Psoas muscle (tissue), 8 donors: ENCODE data around the gene C2CD2L. TPM values are rescaled to one million over a fixed set of nuclear protein-coding genes. Genes with fewer than 3 reads are reported as not detected.
A peak's percentile ranks its signal among the peaks of the same experiment; 100 is the strongest.

Experiments used
- ATAC-seq, 4 donors: fragments of 200-7000 bp; cut with Tn5 transposase; one replicate each; pipeline ENCODE4 v1.9.1; 2020; ENCODE audit warnings: moderate library complexity in 3 of 4, mild to moderate bottlenecking in 2 of 4
- DNase-seq, 2 donors: peaks; one replicate each; pipeline ENCODE4 v3.0.0-alpha.2; 2020
- H3K27ac ChIP-seq: fragments of 200-600 bp; one replicate; pipeline ENCODE4 v1.8.0; 2022
- H3K27me3 ChIP-seq, 3 donors: fragments of 200-600 bp in 1 of 3; one replicate each; pipeline versions ENCODE4 v1.6.1 to v1.8.0; 2013 to 2022; ENCODE audit warnings: low read length in 2 of 3, mild to moderate bottlenecking in 2 of 3, moderate library complexity in 1 of 3; ENCODE audit not compliant: insufficient read depth in 3 of 3
- H3K36me3 ChIP-seq, 2 donors: fragments of 200-600 bp in 1 of 2; one replicate each; pipeline versions ENCODE4 v1.6.1 to v1.8.0; 2013 to 2022; ENCODE audit warnings: low read depth in 1 of 2, mild to moderate bottlenecking in 1 of 2, moderate library complexity in 1 of 2; ENCODE audit not compliant: insufficient read depth in 1 of 2
- H3K4me1 ChIP-seq: fragments of 200-600 bp; one replicate; pipeline ENCODE4 v1.8.0; 2022
- H3K4me3 ChIP-seq: fragments of 200-600 bp; one replicate; pipeline ENCODE4 v1.8.0; 2022; ENCODE audit warnings: mild to moderate bottlenecking
- H3K9me3 ChIP-seq: fragments of 200-600 bp; one replicate; pipeline ENCODE4 v1.8.0; 2022
- CTCF ChIP-seq: fragments of 200-600 bp; IDR thresholded peaks from one replicate; pipeline ENCODE4 v1.8.0; 2022; ENCODE audit warnings: antibody characterized with exemption
- WGBS, 3 donors: extraction: QIAGEN DNeasy Blood & Tissue Kit; methylation state at CpG; one replicate each; pipeline versions ENCODE4 v1.1.6 to v1.1.7; 2013; 5-methylcytosine and 5-hydroxymethylcytosine counted together
- intact Hi-C, 2 donors: fragments of 100-400 bp; cut with DNase I; formaldehyde crosslinking; loops; one replicate each; pipeline versions ENCODE4 v1.11.0 to v1.14.2; 2022
- polyA plus RNA-seq, 3 donors: library from polyadenylated mRNA; stranded (reverse); fragments of 200-250 nt; gene quantifications; one replicate each; pipeline ENCODE4 v1.2.3, GENCODE V29; 2013
- total RNA-seq, 4 donors: library from RNA; stranded (reverse); fragmentation: NEBNext Ultra II Directional in 2 of 4; extraction: Animal tissue kit (Norgen Biotek cat#: 25700) in 2 of 4; gene quantifications; one replicate each; pipeline versions ENCODE4 v1.2.1 to v1.2.4, GENCODE V29; 2021 to 2023
- donor health status: healthy with polysubstance abuse.
- donor health status: DM: no; HTN: no; CAD: no; lungs with moderate emphysema.
- donor health status: Bipolar disorder and iron deficiency.
- donor health status: healthy.
- donor health status: DM: yes; HTN: yes; CAD: no.
- donor health status: DM: no; HTN: no; CAD: no.
- donor health status: DM: no; HTN: no; CAD: no.
- donor health status: DM: yes; HTN: yes; CAD: no.

The C2CD2L gene
- total and polyA plus RNA-seq, 7 donors = 10.9 to 28.7 (median 15.2) TPM

- Histone ChIP-seq H3K4me3 (no peak overlapping the region), H3K4me1 (no peaks in the 10 kb centered on the region), H3K36me3 (no peaks in the 10 kb centered on the region), H3K27me3 (no peaks in the 10 kb centered on the region), H3K27ac (no peak overlapping the region), H3K9me3 (no peaks in the 10 kb centered on the region)
- WGBS, 3 donors = 37 to 45% (median 38%) methylated on average over 8 of the region's 8 CpGs
- intact Hi-C loops = no loop called here
- no peak for DNase-seq
- no peak for TF ChIP-seq CTCF
- ATAC-seq = peak in 2 of 4 donors; percentile 50 to 59
Observed at GRCh38 chr11:119155733-119156492, 48.8 kb downstream of the C2CD2L start.

- Histone ChIP-seq H3K9me3 (no peaks in the 10 kb centered on the region), H3K36me3 (no peaks in the 10 kb centered on the region), H3K27ac (no peak overlapping the region), H3K27me3 (no peaks in the 10 kb centered on the region), H3K4me1 (no peaks in the 10 kb centered on the region), H3K4me3 (no peak overlapping the region)
- no peak for DNase-seq
- no peak for TF ChIP-seq CTCF
- no peak for ATAC-seq
- intact Hi-C loops = no loop called here
- WGBS, 3 donors = 86 to 91% (median 87%) methylated on average over 10 of the region's 10 CpGs
Observed at GRCh38 chr11:119156496-119156895, 49.4 kb downstream of the C2CD2L start.

- no peaks in the 10 kb centered on the region for H3K4me1 ChIP-seq
- no peaks in the 10 kb centered on the region for H3K36me3 ChIP-seq
- no peak overlapping the region for H3K4me3 ChIP-seq
- no peak for TF ChIP-seq CTCF
- no peak overlapping the region for H3K27ac ChIP-seq
- intact Hi-C loops = no loop called here
- no peaks in the 10 kb centered on the region for H3K27me3 ChIP-seq
- DNase-seq (no peak), ATAC-seq (no peak)
- H3K9me3 ChIP-seq = no peaks in the 10 kb centered on the region
- WGBS, 3 donors = 48 to 61% (median 58%) methylated on average over 3 of the region's 3 CpGs
Observed at GRCh38 chr11:119157063-119157462, 49.9 kb downstream of the C2CD2L start.

GRCh38 chr11:119158467-119158866 lies 51.3 kb downstream of the C2CD2L start:
- DNase-seq (no peak), ATAC-seq (no peak)
- Histone ChIP-seq H3K36me3 (no peaks in the 10 kb centered on the region), H3K4me1 (no peaks in the 10 kb centered on the region), H3K27me3 (no peaks in the 10 kb centered on the region), H3K4me3 (no peak overlapping the region), H3K27ac (no peak overlapping the region), H3K9me3 (no peaks in the 10 kb centered on the region)
- no peak for TF ChIP-seq CTCF
- 92 to 95% (median 94%) methylated on average over 13 of the region's 13 CpGs for WGBS, 3 donors
- intact Hi-C loops = no loop called here

- no peak for TF ChIP-seq CTCF
- DNase-seq (no peak), ATAC-seq (no peak)
- intact Hi-C loops = loop anchor here in 1 of 2 donors (10.0 kb wide), 1 partner anchor 315 kb away; no protein-coding TSS in a partner anchor
- Histone ChIP-seq H3K4me1 (no peaks in the 10 kb centered on the region), H3K27ac (no peak overlapping the region), H3K27me3 (no peaks in the 10 kb centered on the region), H3K4me3 (no peak overlapping the region), H3K36me3 (no peaks in the 10 kb centered on the region), H3K9me3 (no peaks in the 10 kb centered on the region)
- WGBS, 3 donors = 88 to 93% (median 91%) methylated on average over 9 of the region's 9 CpGs
Observed at GRCh38 chr11:119160151-119160550, 53.0 kb downstream of the C2CD2L start.
